ENCODE results near the gene PCMTD2.
A peak's percentile ranks its signal among the peaks of the same experiment; 100 is the strongest.

The PCMTD2 gene

DNA sequence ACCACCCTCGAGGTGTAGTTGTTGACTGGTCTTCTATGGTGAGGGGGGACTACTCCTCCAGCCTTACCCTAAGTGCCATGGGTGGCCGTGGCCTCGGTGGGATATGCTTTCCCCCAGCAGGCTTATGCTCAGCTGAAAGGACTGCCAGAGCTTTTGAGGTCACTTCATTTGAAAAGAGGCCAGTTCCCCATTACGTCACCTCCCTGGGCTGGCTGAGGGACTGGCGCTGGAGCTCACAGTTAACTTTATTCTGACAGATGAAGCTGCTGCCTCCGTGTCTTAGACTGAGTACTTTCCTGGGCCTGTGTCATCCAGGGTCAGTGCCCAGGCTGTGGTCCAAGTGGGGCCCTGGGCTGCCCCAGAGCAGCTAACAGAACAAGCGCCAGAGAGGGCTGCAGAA, 42.8 kb upstream of the PCMTD2 start:
- H3K4me3 ChIP-seq (ENCODE audit: low read depth, low read length), result no peak overlapping the region
- TF ChIP-seq, protein P1, sequence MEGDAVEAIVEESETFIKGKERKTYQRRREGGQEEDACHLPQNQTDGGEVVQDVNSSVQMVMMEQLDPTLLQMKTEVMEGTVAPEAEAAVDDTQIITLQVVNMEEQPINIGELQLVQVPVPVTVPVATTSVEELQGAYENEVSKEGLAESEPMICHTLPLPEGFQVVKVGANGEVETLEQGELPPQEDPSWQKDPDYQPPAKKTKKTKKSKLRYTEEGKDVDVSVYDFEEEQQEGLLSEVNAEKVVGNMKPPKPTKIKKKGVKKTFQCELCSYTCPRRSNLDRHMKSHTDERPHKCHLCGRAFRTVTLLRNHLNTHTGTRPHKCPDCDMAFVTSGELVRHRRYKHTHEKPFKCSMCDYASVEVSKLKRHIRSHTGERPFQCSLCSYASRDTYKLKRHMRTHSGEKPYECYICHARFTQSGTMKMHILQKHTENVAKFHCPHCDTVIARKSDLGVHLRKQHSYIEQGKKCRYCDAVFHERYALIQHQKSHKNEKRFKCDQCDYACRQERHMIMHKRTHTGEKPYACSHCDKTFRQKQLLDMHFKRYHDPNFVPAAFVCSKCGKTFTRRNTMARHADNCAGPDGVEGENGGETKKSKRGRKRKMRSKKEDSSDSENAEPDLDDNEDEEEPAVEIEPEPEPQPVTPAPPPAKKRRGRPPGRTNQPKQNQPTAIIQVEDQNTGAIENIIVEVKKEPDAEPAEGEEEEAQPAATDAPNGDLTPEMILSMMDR (conservative IDR thresholded peaks at IDR 0.05; ENCODE audit: low read depth, low read length), result no peak
- peak; percentile 53 for DNase-seq (ENCODE audit: low read depth)

DNA sequence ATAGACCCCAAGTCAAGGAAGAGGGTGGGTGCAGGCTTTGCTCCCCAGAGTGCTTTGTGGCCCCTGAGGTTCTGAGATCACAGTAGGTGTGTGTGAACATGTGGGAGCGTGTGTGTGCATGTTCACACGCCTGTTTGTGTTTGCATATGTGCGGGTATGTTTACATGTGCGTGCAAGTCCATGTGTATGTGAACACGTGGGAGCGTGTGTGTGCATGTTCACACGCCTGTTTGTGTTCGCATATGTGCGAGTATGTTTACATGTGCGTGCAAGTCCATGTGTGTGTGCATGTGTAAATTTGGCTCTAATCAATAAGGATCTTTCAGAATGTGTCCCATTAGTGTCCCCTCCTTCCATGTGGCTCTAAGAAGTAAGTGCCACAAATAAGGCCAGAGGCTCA, 41.4 kb upstream of the PCMTD2 start:
- TF ChIP-seq, protein P1 (conservative IDR thresholded peaks at IDR 0.05; ENCODE audit: low read depth, low read length), result no peak
- no peak overlapping the region for H3K4me3 ChIP-seq (ENCODE audit: low read depth, low read length)
- DNase-seq (ENCODE audit: low read depth), result no peak

GRCh38 chr20:64214952-64215351, 40.6 kb upstream of the PCMTD2 start:
- DNase-seq (ENCODE audit: low read depth), result no peak
- TF ChIP-seq, protein P1 (conservative IDR thresholded peaks at IDR 0.05; ENCODE audit: low read depth, low read length), result no peak
- H3K4me3 ChIP-seq (ENCODE audit: low read depth, low read length), result no peak overlapping the region

- DNase-seq (ENCODE audit: low read depth), result no peak
- TF ChIP-seq, protein P1 (conservative IDR thresholded peaks at IDR 0.05; ENCODE audit: low read depth, low read length), result no peak
- H3K4me3 ChIP-seq (ENCODE audit: low read depth, low read length), result no peak overlapping the region
Observed at GRCh38 chr20:64216036-64216435, 39.5 kb upstream of the PCMTD2 start.

GRCh38 chr20:64216910-64217309, 38.6 kb upstream of the PCMTD2 start:
- TF ChIP-seq, protein P1 (conservative IDR thresholded peaks at IDR 0.05; ENCODE audit: low read depth, low read length), result no peak
- no peak overlapping the region for H3K4me3 ChIP-seq (ENCODE audit: low read depth, low read length)
- no peak for DNase-seq (ENCODE audit: low read depth)

GRCh38 chr20:64217539-64218221, 37.9 kb upstream of the PCMTD2 start:
- TF ChIP-seq, protein P1 (conservative IDR thresholded peaks at IDR 0.05; ENCODE audit: low read depth, low read length), result no peak
- no peak overlapping the region for H3K4me3 ChIP-seq (ENCODE audit: low read depth, low read length)
- DNase-seq (ENCODE audit: low read depth), result no peak

DNA sequence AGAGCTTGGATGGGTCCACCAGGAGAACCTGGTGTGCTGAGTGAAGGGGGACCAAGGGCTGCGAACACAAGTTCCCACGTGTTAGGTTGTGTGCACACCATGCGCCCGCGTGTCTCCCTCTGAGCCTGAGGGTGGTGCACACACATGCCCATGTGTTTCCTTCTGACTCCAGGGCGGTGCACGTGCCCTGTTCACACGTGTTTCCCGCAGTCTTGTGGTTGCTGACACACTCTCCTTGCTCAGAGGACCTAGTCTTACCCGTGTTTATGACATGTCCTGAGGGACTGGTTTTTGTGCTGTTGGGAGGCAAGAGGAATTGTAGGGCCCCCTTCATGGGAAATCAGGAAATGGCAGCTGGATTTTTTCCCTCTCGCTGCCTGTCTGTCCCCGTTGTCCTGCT, 36.3 kb upstream of the PCMTD2 start:
- DNase-seq (ENCODE audit: low read depth), result no peak
- no peak overlapping the region for H3K4me3 ChIP-seq (ENCODE audit: low read depth, low read length)
- TF ChIP-seq, protein P1 (conservative IDR thresholded peaks at IDR 0.05; ENCODE audit: low read depth, low read length), result no peak
